Stimulated activated CD8-positive, alpha-beta memory T cell treated with anti-CD3 and anti-CD28 coated beads, Interleukin-2, amount 100 ng/mL, for 1 hour (primary cell): ENCODE results near the gene NOC2L.

Experiments used
- DNase-seq, 2 donors: peaks; one replicate each; pipeline ENCODE4 v3.0.0-alpha.2; 2020; ENCODE audit warnings: low read depth in 2 of 2

The NOC2L gene

GRCh38 chr1:916173-917075 lies 42.6 kb downstream of the NOC2L start:
- no peak for DNase-seq

DNA sequence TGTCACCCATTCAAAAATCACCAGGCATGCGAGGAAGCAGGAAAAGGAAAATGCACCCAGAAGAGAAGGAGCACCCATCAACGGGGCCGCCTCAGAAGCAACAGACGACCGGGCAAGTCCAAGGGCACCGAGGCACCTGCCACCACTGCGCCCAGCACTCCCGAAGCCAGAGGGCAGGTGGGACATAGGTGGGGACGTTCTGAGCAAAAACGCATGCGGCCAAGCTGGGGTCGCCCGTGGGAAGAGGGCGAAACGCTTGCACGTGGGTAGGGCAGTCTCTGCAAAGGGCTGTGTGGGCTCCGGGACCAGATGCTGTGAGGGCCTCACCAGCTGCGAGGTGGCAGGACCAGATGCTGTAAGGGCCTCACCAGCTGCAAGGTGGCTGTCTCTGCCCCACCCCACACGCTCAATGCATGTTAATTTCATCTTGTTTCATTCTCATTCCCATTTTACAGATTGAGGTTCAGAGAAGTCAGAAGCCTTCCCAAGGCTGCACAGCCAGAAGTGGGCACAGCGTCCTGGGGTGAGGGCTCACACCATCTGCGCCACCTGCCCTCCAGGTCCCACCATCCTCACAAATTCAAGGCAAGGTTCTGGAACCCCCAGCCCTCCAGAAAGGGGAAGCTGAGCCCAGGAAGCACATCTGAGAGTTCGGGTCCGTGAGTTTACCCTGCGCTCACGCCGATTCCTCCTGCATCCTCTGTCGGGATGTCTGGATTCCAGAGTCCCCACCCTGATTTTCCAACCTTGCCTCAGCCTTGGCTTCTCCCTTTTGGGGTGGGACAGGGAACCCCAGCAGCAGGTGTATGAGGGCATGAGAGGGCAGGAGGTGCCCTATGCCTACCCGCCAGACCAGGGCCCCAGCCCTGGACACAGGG lies 43.5 kb downstream of the NOC2L start:
- no peak for DNase-seq

DNA sequence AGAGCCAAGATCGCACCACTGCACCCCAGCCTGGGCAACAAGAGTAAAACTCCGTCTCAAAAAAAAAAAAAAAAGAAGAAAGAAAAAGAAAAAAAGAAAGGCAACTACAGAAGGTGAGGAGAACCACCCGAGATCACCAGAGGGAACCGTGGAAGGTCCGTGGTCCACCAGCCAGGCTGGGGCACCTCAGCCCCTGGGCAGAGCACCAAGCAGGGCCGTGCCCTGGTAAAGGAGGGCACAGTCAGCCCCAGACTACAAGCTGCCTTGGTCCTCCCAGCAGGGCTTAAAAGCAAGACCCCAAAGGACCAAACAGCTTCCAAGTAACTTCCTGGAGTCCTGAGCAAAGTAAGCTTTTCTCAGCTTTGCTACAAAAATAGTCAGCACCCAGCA lies 44.2 kb downstream of the NOC2L start:
- DNase-seq, result no peak

DNA sequence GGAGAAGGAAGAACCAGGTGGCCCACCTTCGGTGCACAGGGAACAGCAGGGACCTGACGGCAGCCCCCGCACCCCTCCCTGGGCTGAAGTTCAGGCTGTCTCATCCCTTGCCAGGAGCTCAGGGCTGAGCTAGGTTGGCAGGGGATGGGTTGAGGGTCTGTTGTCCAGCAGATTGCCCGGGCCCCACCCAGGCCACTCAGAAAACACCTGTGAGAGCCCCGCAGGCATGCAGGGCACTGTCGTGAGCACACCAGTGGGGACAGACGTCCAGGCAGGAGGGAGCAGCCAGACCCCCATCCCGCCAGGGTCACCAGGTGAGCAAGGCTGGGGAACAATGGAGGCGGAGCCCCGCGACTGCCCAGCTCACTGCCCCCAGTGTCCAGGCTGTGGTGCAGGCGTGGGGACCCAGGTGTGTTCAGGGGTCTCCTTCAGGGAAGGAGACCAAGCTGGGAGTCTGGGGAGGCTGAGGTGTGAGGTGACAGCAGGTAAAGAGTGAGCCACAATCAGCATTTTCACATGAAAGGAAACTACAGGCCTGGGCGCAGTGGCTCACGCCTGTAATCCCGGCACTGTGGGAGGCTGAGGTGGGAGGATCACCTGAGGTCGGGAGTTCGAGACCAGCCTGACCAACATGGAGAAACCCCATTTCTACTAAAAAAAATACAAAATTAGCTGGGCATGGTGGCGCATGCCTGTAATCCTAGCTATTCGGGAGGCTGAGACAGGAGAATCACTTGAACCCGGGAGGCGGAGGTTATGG lies 44.7 kb downstream of the NOC2L start:
- no peak for DNase-seq

- DNase-seq, result no peak
Measured at GRCh38 chr1:913491-914130, 45.4 kb downstream of the NOC2L start.

DNA sequence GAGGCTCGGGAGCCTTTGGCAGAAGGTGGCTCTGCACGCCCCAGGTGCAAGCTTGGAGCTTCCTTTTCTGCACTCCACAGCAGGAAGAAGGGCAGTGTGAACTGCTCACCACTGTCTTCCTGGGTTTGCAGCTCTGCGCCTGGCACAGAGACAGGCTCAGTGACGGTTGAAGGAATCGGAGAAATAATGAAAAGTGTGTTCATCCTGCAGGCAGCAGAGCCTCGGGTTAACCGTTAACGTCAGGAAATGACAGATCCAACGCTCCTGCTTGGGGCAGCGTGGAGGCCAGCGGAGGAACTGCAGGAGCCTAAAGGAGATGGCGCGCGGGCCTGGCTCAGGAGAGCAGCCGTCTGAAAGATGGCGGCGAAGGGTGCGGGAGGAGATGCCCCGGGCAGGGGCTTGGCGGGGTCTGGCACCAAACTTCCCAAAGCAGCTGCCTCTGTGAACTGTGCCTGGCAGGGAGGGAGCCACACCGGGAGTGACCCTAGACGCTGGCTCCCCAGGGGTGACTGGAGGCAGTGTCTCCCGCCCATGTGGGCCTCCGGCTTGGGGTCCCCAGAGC lies 46.2 kb downstream of the NOC2L start:
- DNase-seq, result no peak

- DNase-seq, result no peak
Measured at GRCh38 chr1:911875-912739, 46.9 kb downstream of the NOC2L start.

GRCh38 chr1:910881-911721 lies 48.0 kb downstream of the NOC2L start:
- DNase-seq, result no peak

- no peak for DNase-seq
Measured at GRCh38 chr1:910311-910880, 48.7 kb downstream of the NOC2L start.

GRCh38 chr1:909861-910310 lies 49.2 kb downstream of the NOC2L start:
- no peak for DNase-seq

GRCh38 chr1:908661-909060 lies 50.4 kb downstream of the NOC2L start:
- DNase-seq, result no peak

DNA sequence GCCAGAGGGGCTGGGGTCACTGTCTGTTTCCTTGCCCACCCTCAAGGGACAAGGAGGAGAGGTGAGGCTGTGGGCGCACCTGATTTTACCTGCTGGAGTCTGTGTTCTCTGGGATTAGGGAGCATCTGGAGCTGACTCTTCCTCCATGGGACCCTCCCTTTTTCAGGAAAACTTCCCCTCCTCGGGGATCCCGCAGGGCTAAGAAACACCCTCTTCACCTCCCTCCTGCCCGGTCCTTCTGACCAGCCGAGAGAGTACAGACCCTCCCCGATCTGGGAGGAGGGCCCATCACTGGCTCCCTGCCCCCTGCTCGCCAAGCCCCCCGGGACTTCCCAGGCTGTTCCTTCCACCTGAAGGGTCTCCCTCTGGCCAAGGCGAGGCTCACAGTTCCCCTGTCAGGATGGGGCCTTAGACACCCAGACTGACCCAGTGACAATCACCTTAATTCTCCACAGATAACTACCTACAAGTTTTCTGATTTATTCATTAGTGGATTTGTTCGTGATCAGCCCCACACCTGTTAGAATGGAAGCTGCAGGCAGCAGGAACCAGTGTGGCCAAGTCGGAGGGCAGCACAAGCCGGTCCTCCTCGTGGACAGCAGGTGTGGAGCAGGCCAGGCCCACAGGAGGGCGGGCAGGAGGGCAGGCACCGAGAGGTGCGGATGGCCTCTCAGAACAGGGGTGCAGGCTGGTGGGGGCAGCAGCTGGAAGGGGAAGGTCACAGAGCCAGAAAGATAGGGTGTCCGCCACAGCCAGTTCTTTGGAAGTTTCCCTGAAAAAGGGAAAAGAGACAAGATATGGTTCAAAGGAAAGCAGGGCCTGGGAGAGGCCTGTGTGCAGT lies 51.2 kb downstream of the NOC2L start:
- no peak for DNase-seq

- DNase-seq, result no peak
Measured at GRCh38 chr1:906600-907420, 52.2 kb downstream of the NOC2L start.

- DNase-seq, result no peak
Measured at GRCh38 chr1:905811-906599, 53.1 kb downstream of the NOC2L start.

DNA sequence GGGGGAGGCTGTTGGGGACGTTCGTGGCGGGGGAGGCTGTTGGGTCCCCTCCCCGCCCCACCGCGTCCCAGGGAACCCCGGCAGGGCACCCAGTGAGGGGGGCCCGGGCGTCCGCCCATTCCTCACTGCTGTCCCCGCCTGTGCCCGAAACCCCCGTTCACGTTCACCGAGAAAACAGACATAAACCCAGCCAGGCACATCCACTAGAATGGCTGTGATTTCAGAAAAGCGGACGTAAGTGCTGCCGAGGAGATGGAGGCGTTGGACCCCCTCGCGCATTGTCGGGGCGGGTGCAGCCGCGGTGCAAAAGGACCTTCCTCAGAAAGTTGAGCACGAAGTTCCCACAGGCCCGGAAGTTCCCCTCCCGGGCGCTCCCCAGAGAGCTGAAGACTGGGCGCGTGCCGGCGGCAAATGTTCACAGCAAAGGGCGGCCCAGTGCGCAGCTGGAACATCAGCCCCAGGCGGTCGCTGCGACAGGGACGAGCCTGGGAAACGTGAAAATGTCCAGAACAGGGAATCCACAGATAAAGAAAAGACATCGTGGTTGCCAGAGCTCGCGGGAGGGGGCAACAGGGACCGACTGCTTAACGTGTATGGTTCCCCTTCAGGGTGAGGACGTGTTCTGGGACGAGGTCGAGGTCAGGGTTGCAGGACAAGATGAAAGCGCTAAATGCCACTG lies 53.8 kb downstream of the NOC2L start:
- DNase-seq, result no peak
